Fibroblast of upper back skin (primary cell): ENCODE data around the gene TXK.

Experiments
- DNase-seq: peaks from one replicate; pipeline ENCODE4 v3.0.0-alpha.2; 2013

TXK gene

GRCh38 chr4:48100256-48100655 lies 33.8 kb downstream of the TXK start:
- DNase-seq = peak; percentile 32

- no peak for DNase-seq
These were observed 38.6 kb downstream of the TXK start for GRCh38 chr4:48095441-48095840.

GRCh38 chr4:48093991-48094416 lies 40.0 kb downstream of the TXK start:
- peak; percentile 24 for DNase-seq

- DNase-seq = no peak
These were observed 43.4 kb downstream of the TXK start for GRCh38 chr4:48090621-48091020.

- DNase-seq = no peak
These were observed 48.0 kb downstream of the TXK start for GRCh38 chr4:48085821-48086589.

GRCh38 chr4:48082956-48083355 lies 51.1 kb downstream of the TXK start:
- DNase-seq = no peak

- peak; percentile 5 for DNase-seq
These were observed 52.9 kb downstream of the TXK start for GRCh38 chr4:48081196-48081595.

GRCh38 chr4:48079972-48080391 lies 54.1 kb downstream of the TXK start:
- DNase-seq = peak; percentile 8

GRCh38 chr4:48078862-48079655 lies 55.0 kb downstream of the TXK start:
- DNase-seq = no peak

GRCh38 chr4:48078425-48078824 lies 55.6 kb downstream of the TXK start:
- DNase-seq = no peak

- DNase-seq = no peak
These were observed 59.4 kb downstream of the TXK start for GRCh38 chr4:48074657-48075056.

GRCh38 chr4:48073567-48074103 lies 60.4 kb downstream of the TXK start:
- DNase-seq = no peak

- no peak for DNase-seq
These were observed 62.9 kb downstream of the TXK start for GRCh38 chr4:48071191-48071590.

- DNase-seq = no peak
These were observed 65.0 kb downstream of the TXK start for GRCh38 chr4:48069026-48069425.

GRCh38 chr4:48068182-48068581 lies 65.9 kb downstream of the TXK start:
- DNase-seq = no peak

GRCh38 chr4:48067536-48067935 lies 66.5 kb downstream of the TXK start:
- DNase-seq = no peak

- no peak for DNase-seq
These were observed 68.4 kb downstream of the TXK start for GRCh38 chr4:48065587-48066052.

GRCh38 chr4:48064349-48064748 lies 69.7 kb downstream of the TXK start:
- DNase-seq = no peak

GRCh38 chr4:48058617-48059530 lies 75.2 kb downstream of the TXK start:
- DNase-seq = no peak

GRCh38 chr4:48051078-48051477 lies 83.0 kb downstream of the TXK start:
- DNase-seq = no peak

- DNase-seq = no peak
These were observed 84.6 kb downstream of the TXK start for GRCh38 chr4:48049483-48049882.

- DNase-seq = no peak
These were observed 86.2 kb downstream of the TXK start for GRCh38 chr4:48047896-48048295.

- DNase-seq = no peak
These were observed 86.6 kb downstream of the TXK start for GRCh38 chr4:48047421-48047844.
